T-helper 1 cell treated with Interleukin-12 subunit alpha and Interleukin-12 subunit beta and Interleukin-4 antibody, amounts not matched to agents 30 μg/mL and 1 μg/mL, for 36 hours (primary cell): ENCODE measurements around the gene ANKS1A.
"Not testable (repeated sequence)": the region's sequence is repeated elsewhere in the genome, so short reads cannot be mapped to it uniquely, and the experiment has no call there.

ENCODE experiments used
- H3K27ac Mint-ChIP-seq: one replicate; pipeline ENCODE4 v1.8.0; 2021; ENCODE audit warnings: mild to moderate bottlenecking, mixed read lengths
- H3K27me3 Mint-ChIP-seq: one replicate; pipeline ENCODE4 v1.8.0; 2021; ENCODE audit warnings: low read depth, mixed read lengths
- H3K36me3 Mint-ChIP-seq: one replicate; pipeline ENCODE4 v1.8.0; 2021; ENCODE audit warnings: low read depth, mixed read lengths
- H3K4me1 Mint-ChIP-seq: one replicate; pipeline ENCODE4 v1.8.0; 2021; ENCODE audit warnings: low read depth, mixed read lengths
- H3K4me3 Mint-ChIP-seq: one replicate; pipeline ENCODE4 v1.8.0; 2021; ENCODE audit warnings: mild to moderate bottlenecking, moderate library complexity, mixed read lengths
- H3K9me3 Mint-ChIP-seq: one replicate; pipeline ENCODE4 v1.8.0; 2021; ENCODE audit warnings: mixed read lengths

Gene ANKS1A

GRCh38 chr6:35092362-35093117 lies 203.5 kb downstream of the ANKS1A start:
- H3K4me1 Mint-ChIP-seq, result peaks cover 2% of the 10 kb centered on the region
- H3K27me3 Mint-ChIP-seq, result peaks cover 23% of the 10 kb centered on the region
- H3K4me3 Mint-ChIP-seq, result no peak overlapping the region
- H3K9me3 Mint-ChIP-seq, result no peaks in the 10 kb centered on the region
- H3K27ac Mint-ChIP-seq, result no peak overlapping the region
- no peaks in the 10 kb centered on the region for H3K36me3 Mint-ChIP-seq

DNA sequence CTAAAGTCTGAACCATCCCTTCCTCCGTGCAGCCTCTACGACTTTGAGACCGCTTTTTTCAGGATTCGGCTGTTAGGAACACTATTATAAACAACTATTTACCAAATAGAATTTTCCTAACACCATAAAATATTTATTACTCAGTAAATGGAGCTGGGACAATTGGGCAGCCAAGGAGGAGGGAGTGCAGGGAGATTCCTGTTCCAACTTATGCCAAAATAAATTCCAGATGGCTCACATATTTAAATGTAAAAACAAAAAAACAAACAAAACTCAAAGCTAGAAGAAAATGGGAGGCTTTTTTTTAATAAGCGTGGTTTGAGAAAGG lies 204.0 kb downstream of the ANKS1A start:
- Mint-ChIP-seq H3K9me3 (no peaks in the 10 kb centered on the region), H3K4me1 (peaks cover 2% of the 10 kb centered on the region), H3K4me3 (no peak overlapping the region), H3K36me3 (no peaks in the 10 kb centered on the region), H3K27ac (no peak overlapping the region), H3K27me3 (peaks cover 23% of the 10 kb centered on the region)

DNA sequence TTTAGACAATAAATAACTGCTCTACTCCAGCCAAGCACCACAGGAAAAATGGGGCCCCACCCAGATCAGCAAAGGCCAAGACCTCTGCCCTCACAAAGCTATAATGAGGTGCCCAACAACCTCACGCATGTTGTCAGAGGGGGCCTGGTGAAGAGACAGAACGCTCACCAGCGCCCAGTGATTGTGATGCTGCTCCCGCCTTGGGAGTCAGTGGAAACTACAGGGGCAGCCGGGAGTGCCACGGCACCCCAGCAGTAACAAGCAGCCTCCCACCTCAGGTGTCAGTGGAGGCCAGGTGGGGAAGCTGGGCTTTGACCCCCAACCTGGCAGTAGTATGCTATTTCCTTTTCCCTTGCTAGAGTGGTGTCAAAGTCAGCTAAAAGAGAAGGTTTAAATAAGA lies 204.7 kb downstream of the ANKS1A start:
- H3K36me3 Mint-ChIP-seq, result no peaks in the 10 kb centered on the region
- H3K9me3 Mint-ChIP-seq, result no peaks in the 10 kb centered on the region
- H3K27ac Mint-ChIP-seq, result no peak overlapping the region

GRCh38 chr6:35094183-35094582 lies 205.1 kb downstream of the ANKS1A start:
- H3K27me3 Mint-ChIP-seq, result peaks cover 31% of the 10 kb centered on the region
- H3K4me3 Mint-ChIP-seq, result no peak overlapping the region
- peaks cover 2% of the 10 kb centered on the region for H3K4me1 Mint-ChIP-seq
- H3K27ac Mint-ChIP-seq, result no peak overlapping the region
- H3K9me3 Mint-ChIP-seq, result no peaks in the 10 kb centered on the region
- H3K36me3 Mint-ChIP-seq, result no peaks in the 10 kb centered on the region

More for the DNA sequence above, 204.7 kb downstream of the ANKS1A start:
- H3K27me3 Mint-ChIP-seq, result peaks cover 27% of the 10 kb centered on the region
- peaks cover 2% of the 10 kb centered on the region for H3K4me1 Mint-ChIP-seq
- H3K4me3 Mint-ChIP-seq, result no peak overlapping the region

- Mint-ChIP-seq H3K4me1 (no peaks in the 10 kb centered on the region), H3K36me3 (no peaks in the 10 kb centered on the region), H3K4me3 (no peak overlapping the region), H3K9me3 (no peaks in the 10 kb centered on the region), H3K27me3 (peaks cover 35% of the 10 kb centered on the region), H3K27ac (no peak overlapping the region)
Measured at GRCh38 chr6:35096129-35096862, 207.2 kb downstream of the ANKS1A start.

GRCh38 chr6:35099116-35099515 lies 210.1 kb downstream of the ANKS1A start:
- H3K27ac Mint-ChIP-seq, result no peak overlapping the region
- no peaks in the 10 kb centered on the region for H3K4me1 Mint-ChIP-seq
- H3K27me3 Mint-ChIP-seq, result peaks cover 39% of the 10 kb centered on the region
- H3K4me3 Mint-ChIP-seq, result no peak overlapping the region
- no peaks in the 10 kb centered on the region for H3K36me3 Mint-ChIP-seq
- H3K9me3 Mint-ChIP-seq, result no peaks in the 10 kb centered on the region

DNA sequence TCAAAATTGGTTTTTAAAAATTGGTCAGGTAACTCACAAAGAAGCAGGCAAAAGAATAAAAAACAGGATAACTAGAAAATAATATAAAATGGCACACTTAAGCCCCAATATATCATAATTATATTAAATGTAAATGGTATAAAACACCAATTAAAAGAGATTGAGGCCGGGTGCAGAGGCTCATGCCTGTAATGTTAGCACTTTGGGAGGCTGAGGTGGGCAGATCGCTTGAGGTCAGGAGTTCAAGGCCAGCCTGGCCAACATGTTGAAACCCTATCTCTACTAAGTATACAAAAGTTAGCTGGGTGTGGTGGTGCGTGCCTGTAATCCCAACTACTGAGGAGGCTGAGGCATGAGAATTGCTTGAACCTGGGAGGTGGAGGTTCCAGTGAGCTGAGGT lies 216.0 kb downstream of the ANKS1A start:
- Mint-ChIP-seq H3K9me3 (no peaks in the 10 kb centered on the region), H3K4me3 (no peak overlapping the region), H3K27ac (no peak overlapping the region), H3K27me3 (peaks cover 7% of the 10 kb centered on the region), H3K4me1 (no peaks in the 10 kb centered on the region), H3K36me3 (no peaks in the 10 kb centered on the region)

- not testable (repeated sequence) for H3K4me3 Mint-ChIP-seq, H3K4me1 Mint-ChIP-seq, H3K36me3 Mint-ChIP-seq, H3K27me3 Mint-ChIP-seq, H3K27ac Mint-ChIP-seq, H3K9me3 Mint-ChIP-seq
Measured at GRCh38 chr6:35106061-35106460, 217.0 kb downstream of the ANKS1A start.

GRCh38 chr6:35107208-35107607 lies 218.2 kb downstream of the ANKS1A start:
- not testable (repeated sequence) for H3K27ac Mint-ChIP-seq, H3K9me3 Mint-ChIP-seq, H3K36me3 Mint-ChIP-seq, H3K4me3 Mint-ChIP-seq, H3K4me1 Mint-ChIP-seq
- peaks cover 12% of the 10 kb centered on the region for H3K27me3 Mint-ChIP-seq

GRCh38 chr6:35107761-35108160 lies 218.7 kb downstream of the ANKS1A start:
- H3K36me3 Mint-ChIP-seq, H3K4me3 Mint-ChIP-seq, H3K9me3 Mint-ChIP-seq, H3K4me1 Mint-ChIP-seq: not testable (repeated sequence)
- H3K27me3 Mint-ChIP-seq, result peaks cover 12% of the 10 kb centered on the region
- H3K27ac Mint-ChIP-seq, result peak overlapping the region; percentile 60

DNA sequence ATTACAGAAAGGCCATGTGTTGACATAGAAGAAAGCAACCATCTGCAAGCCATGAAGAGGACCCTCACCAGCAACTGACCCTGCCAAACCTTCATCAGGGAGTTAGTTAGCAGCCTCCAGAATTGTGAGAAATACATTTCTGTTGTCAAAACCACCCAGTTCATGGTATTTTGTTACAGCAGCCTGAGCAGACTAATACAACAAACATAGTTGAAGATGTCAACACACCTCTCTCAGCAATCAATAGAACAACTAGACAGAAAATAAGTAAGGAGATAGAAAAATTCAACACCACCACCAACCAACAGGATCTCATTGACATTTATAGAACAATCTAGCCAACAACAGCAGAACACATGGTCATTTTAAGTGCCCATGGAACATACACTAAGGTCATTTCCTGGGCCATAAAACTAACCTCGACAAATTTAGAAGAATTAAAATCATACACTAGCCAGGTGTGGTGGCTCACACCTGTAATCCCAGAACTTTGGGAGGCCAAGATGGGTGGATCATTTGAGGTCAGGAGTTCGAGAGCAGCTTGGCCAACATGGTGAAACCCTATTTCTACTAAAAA lies 219.3 kb downstream of the ANKS1A start:
- H3K36me3 Mint-ChIP-seq, result no peaks in the 10 kb centered on the region
- H3K9me3 Mint-ChIP-seq, result no peaks in the 10 kb centered on the region
- H3K27me3 Mint-ChIP-seq, result peaks cover 12% of the 10 kb centered on the region
- H3K4me1 Mint-ChIP-seq, result no peaks in the 10 kb centered on the region
- H3K4me3 Mint-ChIP-seq, result no peak overlapping the region
- no peak overlapping the region for H3K27ac Mint-ChIP-seq

- H3K4me1 Mint-ChIP-seq, result no peaks in the 10 kb centered on the region
- no peaks in the 10 kb centered on the region for H3K36me3 Mint-ChIP-seq
- H3K27ac Mint-ChIP-seq, result no peak overlapping the region
- peaks cover 17% of the 10 kb centered on the region for H3K27me3 Mint-ChIP-seq
- H3K9me3 Mint-ChIP-seq, result no peaks in the 10 kb centered on the region
- H3K4me3 Mint-ChIP-seq, result no peak overlapping the region
Measured at GRCh38 chr6:35120746-35121145, 231.7 kb downstream of the ANKS1A start.

DNA sequence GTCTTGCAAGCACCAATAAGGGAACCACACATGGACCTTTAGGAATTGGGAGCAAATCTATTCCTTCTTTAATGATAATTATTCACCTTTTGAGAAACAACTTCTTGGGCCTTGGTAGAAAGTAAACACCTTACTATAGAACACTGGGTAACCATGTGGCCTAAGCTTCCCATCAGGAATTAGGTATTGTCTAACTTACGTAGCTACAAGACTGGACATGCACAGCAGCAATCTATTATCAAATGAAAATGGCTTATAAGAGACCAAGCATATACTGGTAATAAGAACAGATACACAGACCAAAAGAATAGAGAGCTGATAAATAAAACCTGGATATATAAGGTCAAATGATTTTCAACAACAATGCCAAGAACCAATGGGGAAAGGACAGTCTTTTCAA lies 235.3 kb downstream of the ANKS1A start:
- no peak overlapping the region for H3K27ac Mint-ChIP-seq
- no peaks in the 10 kb centered on the region for H3K4me1 Mint-ChIP-seq
- H3K9me3 Mint-ChIP-seq, result no peaks in the 10 kb centered on the region
- peaks cover 25% of the 10 kb centered on the region for H3K27me3 Mint-ChIP-seq
- H3K36me3 Mint-ChIP-seq, result no peaks in the 10 kb centered on the region
- no peak overlapping the region for H3K4me3 Mint-ChIP-seq

DNA sequence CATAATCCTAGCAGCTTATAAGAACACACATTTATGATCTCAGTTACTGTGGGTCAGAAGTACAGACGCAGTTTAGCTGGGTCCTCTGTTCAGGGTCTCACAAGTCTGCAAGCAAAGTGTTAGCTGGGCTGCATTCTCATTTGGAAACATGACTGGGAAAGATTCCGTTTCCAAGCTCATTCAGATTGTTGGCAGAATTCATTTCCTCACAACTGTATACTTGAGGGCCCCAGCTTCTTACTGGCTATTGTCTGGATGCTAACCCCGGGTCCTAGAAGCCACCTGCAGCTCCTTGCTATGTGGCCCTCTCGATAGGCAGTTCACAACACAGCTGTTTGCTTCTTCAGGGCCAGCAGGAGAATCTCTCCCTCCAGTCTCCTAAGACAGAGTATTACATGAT lies 239.0 kb downstream of the ANKS1A start:
- Mint-ChIP-seq H3K36me3 (no peaks in the 10 kb centered on the region), H3K27ac (no peak overlapping the region), H3K9me3 (no peaks in the 10 kb centered on the region), H3K4me3 (no peak overlapping the region), H3K27me3 (peaks cover 44% of the 10 kb centered on the region), H3K4me1 (no peaks in the 10 kb centered on the region)

DNA sequence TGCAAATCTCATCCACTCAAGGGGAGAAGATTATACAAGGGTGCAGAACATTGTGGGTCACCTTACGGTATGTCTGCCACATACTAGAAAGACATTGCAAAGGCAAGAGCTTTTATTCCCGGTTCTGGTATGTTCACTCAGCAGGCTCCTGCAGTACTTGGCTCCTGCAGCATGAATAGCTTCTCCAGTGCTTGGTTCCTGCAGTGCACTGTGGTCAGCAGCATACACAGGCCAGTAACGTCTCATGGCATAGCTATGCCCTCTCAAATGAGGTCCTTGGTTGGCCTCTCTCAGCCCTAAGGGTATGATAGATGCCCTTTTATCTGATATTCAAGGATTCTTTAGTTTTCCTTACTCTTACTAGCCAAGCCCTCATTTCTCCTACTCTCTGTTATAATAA lies 239.4 kb downstream of the ANKS1A start:
- H3K4me3 Mint-ChIP-seq, result no peak overlapping the region
- H3K9me3 Mint-ChIP-seq, result no peaks in the 10 kb centered on the region
- H3K36me3 Mint-ChIP-seq, result no peaks in the 10 kb centered on the region
- peaks cover 44% of the 10 kb centered on the region for H3K27me3 Mint-ChIP-seq
- H3K27ac Mint-ChIP-seq, result no peak overlapping the region
- H3K4me1 Mint-ChIP-seq, result no peaks in the 10 kb centered on the region
